Measurements from ENCODE around the gene MED27.
"Not testable (repeated sequence)": the region's sequence is repeated elsewhere in the genome, so short reads cannot be mapped to it uniquely, and the experiment has no call there.

Gene MED27

DNA sequence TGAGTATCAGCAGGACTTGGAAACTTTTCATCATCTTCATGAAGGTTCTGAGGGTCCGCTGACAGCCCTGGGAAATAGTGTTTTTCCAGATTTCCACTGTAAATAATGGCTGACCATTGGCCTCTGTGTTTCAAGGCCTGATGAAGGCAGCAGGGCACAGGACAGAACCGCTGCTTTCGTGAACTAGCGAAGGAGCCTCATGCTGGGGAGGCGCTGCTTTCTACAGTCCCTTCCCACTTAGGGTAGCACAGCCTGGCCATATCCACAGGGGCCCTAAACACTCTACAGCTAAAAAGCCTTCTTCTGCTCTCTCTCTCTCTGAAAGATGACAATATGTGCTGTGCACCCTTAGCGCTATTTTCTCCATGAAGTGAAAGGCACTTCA is 118.2 kb downstream of the MED27 start:
- DNase-seq, result no peak

DNA sequence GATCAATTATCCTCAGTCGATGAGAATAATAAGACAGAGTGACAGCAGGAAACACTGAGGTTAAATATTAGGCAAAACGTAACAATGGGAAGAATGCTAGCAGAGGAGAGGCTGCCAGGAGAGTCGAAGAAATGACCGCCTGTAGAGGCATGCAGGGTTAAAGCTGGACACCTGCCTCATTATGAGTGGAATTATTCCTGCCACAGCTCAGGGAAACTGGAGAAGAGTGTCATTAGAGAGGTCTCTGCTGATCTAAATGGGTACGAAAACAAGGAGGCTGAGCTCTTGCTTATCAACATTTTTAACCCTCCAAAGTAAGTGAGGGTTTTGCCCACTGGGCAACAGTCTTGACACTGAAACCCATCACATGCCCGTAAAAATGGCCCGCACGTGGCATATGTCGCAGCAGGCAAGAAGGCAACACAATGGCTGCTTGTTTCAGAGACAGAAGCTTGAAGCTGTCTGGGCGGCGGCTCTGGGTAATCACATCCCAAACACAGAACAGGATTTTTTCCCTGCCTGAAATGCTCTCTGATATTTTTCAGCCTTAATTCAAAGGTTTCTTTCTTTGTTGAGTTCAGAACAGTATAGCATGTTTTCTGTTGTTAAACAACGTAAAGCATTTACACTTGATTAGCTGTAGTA is 118.7 kb downstream of the MED27 start:
- no peak for DNase-seq

DNA sequence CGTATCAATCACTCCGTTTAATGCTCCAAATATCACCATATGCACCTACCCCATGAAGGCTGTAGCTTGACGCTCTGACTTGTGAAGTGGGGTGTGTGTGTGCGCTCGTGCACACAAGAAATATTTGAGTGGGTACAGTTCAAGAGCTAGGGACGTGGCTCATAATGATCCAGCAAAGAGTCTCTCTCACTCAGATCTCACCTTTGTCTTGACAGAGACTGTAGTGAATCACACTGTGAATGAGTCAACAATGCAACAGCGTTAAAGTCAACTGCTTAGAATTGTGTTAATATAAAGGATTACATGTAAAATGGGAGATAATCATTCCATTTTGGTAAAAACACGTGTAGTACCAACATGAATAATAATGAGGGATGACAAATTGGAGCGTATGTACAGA is 119.4 kb downstream of the MED27 start:
- no peak for DNase-seq

DNA sequence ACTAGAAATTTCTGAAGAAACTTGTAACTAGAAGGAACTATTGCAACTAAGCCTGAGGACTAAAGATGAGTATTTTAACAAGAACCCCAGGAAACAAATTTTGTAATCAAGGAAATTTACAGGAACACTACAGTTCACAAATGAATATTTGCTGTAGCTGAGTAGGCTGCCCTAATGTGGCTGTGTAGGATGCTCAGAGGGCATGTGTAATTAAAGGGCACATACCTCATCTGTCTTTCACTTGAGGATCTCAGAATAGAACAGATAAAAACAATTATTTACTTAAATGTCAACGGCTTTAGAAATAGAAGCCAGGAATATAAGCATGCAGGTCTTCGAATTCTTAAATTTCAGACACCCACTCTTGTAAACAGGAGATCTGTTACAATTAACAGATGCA is 119.8 kb downstream of the MED27 start:
- no peak for DNase-seq

DNA sequence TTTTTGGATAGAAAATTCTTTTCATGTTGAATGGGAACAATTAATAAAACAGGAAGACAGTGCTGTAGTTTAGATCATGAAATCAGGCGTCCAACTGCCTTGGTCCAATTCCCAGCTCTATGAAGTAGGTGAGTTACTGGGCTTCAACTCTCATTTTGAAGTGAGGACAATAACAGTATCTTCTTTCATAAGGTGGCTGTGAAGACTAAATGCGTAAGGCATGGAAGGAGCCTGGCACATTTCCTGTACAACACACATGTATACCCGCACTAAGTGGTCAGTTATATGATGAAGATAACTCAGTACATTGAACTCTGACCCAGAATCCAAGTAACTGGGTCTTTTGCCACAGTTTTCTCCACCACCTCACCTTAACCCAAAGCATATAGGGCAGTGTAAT is 120.6 kb downstream of the MED27 start:
- DNase-seq, result no peak

DNA sequence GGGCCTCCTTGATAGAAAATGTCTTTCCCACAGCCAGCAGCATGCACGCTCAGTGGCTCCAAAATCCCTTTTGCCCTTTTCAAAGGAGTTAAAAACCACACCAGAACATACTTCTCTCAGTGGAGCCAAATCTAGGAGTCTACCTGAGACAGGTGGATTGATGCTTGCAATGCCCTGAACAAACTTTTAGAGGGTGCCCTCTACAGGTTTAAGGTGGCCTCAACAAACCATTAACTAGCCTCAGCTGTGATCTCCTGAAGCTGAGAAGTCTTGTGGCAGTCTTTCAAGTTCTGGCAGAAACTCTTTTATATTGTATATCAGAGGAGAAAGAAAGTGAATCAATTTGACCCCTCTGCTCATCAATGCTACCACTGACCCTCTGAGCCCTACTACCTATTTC is 125.4 kb downstream of the MED27 start:
- no peak for DNase-seq

DNA sequence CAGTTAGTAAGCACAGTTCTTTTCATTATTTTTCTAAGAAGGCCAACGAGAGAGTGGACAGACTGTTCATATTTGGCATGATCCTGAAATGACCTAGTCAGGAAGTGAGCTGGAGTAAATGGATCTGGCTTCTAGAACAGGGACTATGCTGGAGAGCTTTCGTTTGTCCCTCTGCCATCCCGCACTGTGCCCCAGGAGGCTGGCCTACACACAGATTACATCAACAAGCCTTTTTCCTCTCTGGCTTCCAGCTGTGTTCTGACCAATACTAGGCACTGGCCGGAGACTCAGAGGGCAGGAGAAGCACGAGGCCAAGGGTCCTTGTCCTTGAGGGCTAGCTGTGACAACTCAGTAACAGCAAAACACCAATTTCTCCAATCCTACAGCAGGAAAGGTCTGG is 127.8 kb downstream of the MED27 start:
- no peak for DNase-seq

DNA sequence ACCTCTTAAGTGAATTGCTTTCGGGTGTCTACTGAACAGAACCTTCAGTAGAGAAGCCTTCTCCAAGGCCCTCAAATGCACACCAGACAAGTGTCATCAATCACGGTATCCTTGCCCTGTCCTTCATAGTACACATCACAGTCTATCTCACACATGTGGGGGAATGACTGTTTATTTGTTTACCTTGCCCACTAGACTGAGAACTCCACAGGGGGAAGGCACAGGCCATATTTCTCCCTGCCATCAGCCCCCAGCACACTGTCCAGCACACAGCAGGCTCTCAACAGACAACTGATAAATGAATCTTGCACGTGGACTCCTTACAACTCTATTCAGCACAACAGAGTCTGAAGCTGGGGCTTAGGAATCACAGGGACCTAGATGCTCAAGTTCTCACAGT is 128.5 kb downstream of the MED27 start:
- DNase-seq, result no peak

DNA sequence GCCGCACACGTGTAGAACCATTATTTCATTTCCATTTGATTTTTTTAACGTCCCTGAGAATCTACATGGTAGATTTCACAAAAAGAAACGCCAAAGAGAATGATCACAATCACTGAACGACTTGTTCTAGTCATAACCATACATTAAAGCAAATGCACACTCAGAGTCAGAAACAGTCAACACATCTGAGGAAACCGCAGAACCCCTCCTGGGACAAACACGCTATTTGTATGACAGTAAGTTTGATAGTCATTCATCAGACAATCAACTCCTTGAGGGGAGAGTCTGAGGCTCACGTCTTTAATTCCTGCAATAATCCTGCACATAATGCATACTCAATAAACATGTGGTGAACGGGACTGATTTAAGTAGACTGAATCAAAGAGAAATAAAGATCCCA is 129.2 kb downstream of the MED27 start:
- DNase-seq, result no peak

DNA sequence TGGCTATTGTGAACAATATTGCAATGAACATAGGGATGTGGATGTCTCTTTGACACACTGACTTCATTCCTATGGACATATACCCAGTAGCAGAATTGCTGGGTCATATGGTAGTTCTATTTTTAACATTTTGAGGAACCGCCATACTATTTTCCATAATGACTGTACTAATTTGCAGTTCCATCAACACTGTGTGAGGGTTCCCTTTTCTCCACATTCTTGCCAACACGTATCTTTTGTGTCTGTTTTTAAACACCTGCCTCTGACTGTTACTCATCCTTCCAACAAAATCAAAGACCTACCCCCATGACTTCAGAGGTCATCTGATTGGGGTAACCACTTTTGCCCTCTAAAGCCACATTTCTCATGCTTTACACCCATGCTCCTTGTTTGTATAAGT is 133.5 kb downstream of the MED27 start:
- DNase-seq, result no peak

DNA sequence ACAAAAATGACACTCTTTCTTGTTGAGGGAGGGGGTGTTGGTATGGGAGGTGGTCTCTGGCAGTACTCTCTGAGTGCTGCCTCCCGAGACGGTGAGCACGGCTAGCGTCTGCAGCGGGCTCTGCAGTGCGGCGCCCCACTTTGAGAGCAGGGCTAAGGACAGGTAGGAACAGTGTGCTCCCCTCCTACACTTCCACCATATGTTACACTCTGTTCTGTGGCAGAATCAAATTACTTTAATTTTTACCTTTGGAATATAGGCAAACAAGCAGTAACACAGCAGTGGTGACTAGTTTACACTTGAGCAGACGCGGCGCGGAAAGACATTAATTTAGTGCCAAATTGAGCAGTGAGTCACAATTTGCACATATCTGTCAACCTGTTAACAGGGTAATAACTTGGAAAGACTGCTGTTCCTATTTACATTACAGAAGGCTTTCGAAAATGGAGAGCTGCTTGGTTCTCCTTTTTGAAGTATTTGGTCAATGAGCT is 136.3 kb downstream of the MED27 start:
- no peak for DNase-seq

DNA sequence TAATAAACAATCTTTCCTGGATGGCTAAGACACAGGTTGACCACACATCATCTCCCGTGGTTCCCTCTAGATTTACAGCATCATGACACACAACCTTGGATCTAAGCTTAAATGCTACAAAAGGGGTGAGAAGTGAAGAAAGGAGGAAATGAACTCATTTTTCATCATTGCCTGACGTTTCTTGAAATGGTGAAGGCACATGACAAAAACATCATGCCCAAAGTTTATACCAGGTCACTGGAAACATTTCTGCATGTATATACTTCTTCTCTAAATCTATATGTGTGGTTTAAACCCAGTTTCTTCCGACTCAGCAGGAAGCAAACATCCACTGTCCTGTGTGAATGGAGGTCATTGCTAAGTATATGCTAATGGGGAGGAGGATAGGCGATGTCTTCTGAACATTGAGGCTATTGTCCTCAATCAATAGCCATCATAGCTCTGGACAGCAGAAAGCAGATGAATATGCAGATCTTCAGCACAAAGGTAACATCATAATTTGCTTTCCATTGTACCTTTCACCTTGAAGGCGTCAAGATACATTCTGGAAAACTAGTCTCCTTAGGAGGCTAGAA is 137.4 kb downstream of the MED27 start:
- DNase-seq, result no peak

DNA sequence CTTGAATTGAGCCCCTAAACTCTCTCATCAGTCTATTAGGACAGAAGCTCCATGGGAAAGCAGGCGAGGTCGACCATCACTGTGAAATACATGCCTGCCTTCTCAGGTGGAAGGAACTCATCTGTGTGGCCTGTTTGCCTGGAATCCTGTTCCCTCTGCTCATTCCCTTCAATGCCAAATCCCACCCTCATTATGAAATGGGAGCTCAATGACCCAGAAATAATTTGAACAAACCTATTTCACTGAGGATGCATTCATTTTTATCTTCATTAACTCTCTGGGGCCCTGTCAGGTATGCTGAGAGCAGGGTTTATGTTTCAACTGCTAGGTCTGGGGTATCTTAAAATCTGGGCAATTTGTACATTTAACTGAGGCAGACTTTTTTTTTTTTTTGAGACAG is 142.2 kb downstream of the MED27 start:
- DNase-seq, result no peak

DNA sequence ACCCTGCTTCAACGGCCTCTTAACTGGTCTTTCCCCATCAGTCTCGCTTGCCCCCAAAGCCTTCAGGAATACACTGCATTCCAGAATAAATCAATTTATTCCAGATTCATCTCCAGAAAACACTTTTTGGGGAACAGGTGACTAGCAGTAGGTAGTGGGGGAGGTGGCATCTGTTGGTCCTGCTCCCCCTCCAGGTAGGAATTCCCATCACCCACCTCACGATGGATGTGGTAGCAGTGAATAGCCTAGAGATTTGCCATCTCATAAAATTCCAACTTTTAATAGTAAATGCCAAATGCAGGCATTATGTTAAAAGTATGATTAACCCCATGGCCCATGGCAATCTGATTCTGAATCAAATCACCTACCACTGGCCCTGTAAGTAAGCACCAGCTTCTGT is 142.7 kb downstream of the MED27 start:
- DNase-seq, result no peak

DNA sequence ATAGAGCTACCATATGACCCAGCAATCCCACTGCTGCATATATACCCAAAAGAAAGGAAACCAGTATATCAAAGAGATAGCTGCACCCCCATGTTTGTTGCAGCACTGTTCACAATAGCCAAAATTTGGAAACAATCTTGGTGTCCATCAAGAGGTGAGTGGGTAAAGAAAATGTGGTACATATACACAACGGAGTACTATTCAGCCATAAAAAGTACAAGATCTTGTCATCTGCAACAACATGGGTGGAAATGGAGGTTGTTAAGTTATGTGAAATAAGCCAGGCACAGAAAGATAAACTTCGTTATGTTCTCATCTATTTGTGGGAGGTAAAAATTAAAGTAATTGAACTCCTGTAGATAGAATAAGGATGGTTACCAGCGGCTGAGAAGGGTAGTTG is 145.0 kb downstream of the MED27 start:
- DNase-seq, result no peak

DNA sequence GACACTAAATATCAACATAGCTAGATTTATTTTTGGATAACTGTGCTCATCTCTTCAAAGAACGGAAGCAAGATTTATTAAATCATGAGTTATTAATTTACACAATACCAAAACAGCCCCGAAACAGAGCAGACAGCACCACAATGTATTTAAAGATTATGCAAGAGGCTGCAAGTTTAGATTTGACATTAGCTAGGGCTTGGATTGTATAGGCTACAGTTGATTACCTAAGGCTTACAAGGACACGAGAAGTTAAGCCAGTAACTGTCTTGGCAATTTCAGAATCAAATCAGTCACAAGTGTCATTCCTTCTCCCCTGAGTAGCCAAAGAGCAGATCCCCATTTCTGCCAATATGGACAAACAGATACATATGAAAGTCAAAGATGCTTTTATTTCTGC is 152.6 kb downstream of the MED27 start:
- no peak for DNase-seq

DNA sequence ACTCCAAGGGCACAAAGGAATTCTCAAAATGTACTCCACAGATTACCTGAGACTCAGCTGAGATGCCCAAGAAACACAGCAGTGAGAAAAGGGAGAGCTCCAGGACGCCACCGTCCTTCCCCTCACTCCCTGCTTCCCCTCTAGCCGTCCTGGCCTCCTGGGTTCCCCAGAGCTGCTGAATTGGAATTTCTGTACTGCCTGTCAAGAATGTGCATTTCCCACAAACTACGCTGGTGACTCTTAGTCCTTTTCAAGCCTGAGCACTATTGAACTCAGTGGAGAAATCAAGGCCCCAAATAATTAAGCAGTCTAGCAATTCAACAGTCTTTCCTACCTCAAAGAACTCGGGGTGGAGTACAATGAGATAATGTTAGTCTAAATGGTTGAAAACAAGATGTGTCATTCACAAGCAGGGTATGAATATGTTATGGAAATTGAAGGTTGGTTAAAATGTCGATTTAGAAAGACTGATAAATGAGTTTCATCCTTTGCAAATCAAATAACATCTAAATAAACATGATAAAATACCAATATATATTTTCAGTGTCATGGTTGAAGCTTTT is 153.2 kb downstream of the MED27 start:
- no peak for DNase-seq

DNA sequence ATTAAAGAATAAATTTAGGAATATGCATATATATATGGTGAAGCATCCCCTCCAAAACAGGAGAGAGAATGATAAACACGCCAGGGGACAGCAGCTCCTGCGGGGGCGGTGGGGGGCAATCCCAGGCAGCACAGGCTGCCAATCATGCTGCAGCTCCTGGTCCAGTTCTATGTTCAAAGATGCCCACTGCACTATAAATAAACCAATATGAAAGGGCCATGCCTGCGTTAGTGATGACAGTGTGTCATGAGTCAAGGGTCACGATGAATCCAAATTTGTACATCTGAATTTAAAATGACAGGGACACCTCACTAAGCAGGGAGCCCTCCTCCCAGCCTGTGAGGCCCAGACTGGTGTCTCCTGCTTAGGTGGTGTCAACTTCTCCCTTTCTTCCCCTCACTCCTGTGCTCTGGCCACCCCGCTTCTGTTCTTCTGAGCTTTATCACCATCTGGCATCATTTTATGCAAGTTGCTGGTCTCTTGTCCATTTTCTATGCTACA is 153.9 kb downstream of the MED27 start:
- no peak for DNase-seq

DNA sequence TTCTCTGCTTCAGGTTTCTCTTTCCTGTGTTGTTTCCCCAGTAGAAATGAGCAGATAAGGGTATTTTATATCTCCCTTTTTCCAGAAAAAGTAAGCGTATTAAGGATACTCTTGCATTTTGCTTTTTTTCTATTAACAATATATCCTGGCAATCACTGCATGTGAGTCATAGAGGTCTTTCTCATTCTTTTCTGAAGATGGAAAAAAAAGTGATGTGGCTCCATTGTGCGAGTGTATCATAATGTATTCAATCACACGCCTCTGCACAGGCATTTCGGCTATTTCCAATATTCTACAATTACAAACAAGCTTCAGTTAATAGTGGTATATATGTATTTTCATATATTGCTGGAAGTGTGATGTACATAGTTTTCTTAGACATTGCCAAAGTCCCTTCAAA is 155.9 kb downstream of the MED27 start:
- DNase-seq, result no peak

DNA sequence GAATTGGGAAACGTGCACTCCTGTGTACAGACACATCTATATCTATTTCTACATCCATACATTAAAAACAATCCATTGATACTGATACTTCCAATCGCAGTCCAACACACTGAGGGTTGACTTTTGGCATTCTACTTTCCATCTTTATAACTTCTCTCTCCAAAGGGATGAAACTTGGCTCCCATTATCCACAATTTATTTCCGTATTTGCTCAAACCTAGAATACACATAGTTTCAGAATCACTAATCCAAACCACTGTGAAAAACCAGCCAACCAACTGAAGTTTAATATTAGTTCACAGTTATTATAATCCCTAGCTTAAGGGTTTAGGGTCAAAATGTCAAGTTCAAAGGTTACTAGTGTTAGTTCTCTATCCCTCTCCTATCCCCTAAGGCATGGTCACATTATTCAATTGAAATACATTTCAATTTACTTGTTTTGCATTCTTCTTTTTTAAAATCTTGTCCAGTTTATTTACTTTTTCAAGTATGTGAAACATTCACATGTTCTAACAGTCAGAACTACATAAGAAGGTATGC is 156.5 kb downstream of the MED27 start:
- DNase-seq, result no peak

DNA sequence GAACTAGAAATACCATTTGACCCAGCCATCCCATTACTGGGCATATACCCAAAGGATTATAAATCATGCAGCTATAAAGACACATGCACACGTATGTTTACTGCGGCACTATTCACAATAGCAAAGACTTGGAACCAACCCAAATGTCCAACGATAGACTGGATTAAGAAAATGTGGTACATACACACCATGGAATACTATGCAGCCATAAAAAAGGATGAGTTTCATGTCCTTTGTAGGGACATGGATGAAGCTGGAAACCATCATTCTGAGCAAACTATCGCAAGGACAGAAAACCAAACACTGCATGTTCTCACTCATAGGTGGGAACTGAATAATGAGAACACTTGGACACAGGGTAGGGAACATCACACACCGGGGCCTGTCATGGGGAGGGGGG is 158.0 kb downstream of the MED27 start:
- DNase-seq, result not testable (repeated sequence)

DNA sequence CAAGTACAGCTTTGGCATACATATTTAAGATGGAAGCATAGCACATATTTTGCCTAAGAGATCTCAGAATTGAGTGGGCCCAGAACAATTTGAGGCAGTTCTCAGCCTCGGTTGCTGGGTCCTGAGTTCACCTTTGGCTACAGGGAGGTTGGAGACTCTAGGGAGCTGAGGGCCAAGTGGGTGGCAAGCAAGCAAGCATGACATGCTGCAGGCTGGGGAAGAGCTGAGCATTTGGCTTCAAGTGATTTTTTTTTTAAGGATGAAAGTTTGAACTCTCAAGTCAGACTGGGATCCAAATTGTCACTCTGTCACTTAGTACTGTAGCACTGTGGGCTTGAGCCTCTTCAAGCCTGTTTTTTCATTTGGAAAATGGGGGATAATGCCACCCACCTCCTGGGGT is 160.5 kb downstream of the MED27 start:
- no peak for DNase-seq

DNA sequence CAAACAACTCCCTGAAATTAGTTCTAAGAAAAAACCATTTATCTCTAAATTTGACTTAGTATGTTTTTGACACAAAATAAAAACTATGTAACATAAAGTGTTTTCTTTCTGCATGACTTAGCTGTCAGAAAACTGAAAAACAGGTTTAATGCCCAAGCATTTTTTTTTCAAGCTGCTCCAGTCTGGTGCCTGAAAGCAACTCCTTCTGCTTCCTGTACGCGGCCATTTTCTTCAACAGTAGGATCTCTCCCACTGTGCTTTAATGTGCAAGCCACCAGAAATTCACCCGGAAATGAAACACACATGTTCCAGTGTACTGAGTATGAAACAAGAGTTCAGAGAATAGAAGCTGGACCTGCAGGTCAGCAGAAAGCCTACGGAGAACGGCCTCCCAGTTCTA is 161.2 kb downstream of the MED27 start:
- DNase-seq, result no peak

DNA sequence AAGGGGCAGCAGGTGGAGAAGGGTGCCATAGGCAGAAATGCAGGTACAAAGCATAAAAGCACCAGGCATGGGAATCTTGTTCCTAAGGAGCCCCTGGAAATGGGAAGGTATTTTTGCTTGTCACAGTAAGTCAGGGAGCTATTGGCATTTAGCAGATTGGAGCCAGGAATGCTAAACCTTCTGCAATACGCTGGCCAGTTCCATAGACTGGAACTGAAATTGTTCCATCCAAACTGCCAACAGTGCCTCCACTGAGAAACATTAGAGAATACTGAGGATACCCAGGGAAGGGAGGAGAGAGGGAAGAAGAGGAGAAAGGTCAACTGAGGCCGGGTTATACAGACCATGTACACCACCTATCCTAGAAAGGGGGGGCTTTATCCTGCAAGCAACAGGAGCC is 162.7 kb downstream of the MED27 start:
- DNase-seq, result no peak
